K562 (cell line): ENCODE data around the gene MAP7D1. TPM values are rescaled to one million over a fixed set of nuclear protein-coding genes. Genes with fewer than 3 reads are reported as not detected.

ENCODE experiments used
- EHMT2 ChIP-seq: fragments of 450-650 bp; IDR thresholded peaks from 2 replicates; pipeline ENCODE4 v1.6.1; 2018; ENCODE audit warnings: antibody characterized with exemption
- ETV5 ChIP-seq: sonication (generic); formaldehyde crosslinking; IDR thresholded peaks from 2 replicates; pipeline ENCODE4 v1.4.0; 2020; ENCODE audit warnings: low read depth, mild to moderate bottlenecking, missing genetic modification reagents
- GABPA ChIP-seq: fragments of 200-800 bp; sonication (Bioruptor generic); conservative IDR thresholded peaks from 2 replicates; pipeline ENCODE4 v1.6.1; 2016; ENCODE audit warnings: low read depth, missing genetic modification characterization, missing compliant biosample characterization
- HDAC2 ChIP-seq: fragments of 450-650 bp; IDR thresholded peaks from 2 replicates; pipeline ENCODE4 v1.6.1; 2016; ENCODE audit warnings: mild to moderate bottlenecking
- HMG20B ChIP-seq: fragments of 250-450 bp; sonication (Bioruptor Pico); IDR thresholded peaks from 2 replicates; pipeline ENCODE4 v1.5.0; 2021; ENCODE audit warnings: mild to moderate bottlenecking
- HSF4 ChIP-seq: fragments of 250-450 bp; sonication (Bioruptor Pico); IDR thresholded peaks from 2 replicates; pipeline ENCODE4 v2.1.2; 2022; ENCODE audit warnings: mild to moderate bottlenecking, moderate library complexity, borderline replicate concordance
- MAFG ChIP-seq: fragments of 450-650 bp; conservative IDR thresholded peaks from 2 replicates; pipeline ENCODE4 v1.6.1; 2016; ENCODE audit warnings: missing genetic modification characterization, missing compliant biosample characterization
- MED1 ChIP-seq: sonication (generic); formaldehyde crosslinking; IDR thresholded peaks from 2 replicates; pipeline ENCODE4 v1.8.1; 2023; ENCODE audit warnings: missing genetic modification reagents, borderline replicate concordance
- NR3C1 ChIP-seq: sonication (generic); formaldehyde crosslinking; IDR thresholded peaks from 2 replicates; pipeline ENCODE4 v1.8.1; 2022; ENCODE audit warnings: missing genetic modification reagents
- RFX1 ChIP-seq: fragments of 450-650 bp; IDR thresholded peaks from 2 replicates; pipeline ENCODE4 v1.6.1; 2016; ENCODE audit warnings: mild to moderate bottlenecking, moderate library complexity
- SRSF7 ChIP-seq: fragments of 200-400 bp; formaldehyde crosslinking; optimal IDR thresholded peaks from 2 replicates; pipeline ENCODE3; 2017; ENCODE audit warnings: mild to moderate bottlenecking, low read depth, low read length
- ZNF121 ChIP-seq: sonication (generic); formaldehyde crosslinking; conservative IDR thresholded peaks from 2 replicates; pipeline ENCODE4 v1.8.0; 2022; ENCODE audit warnings: missing genetic modification reagents
- ZNF695 ChIP-seq: fragments of 450-650 bp; formaldehyde crosslinking; IDR thresholded peaks from 2 replicates; pipeline ENCODE4 v1.4.0; 2020; ENCODE audit warnings: mild to moderate bottlenecking, moderate library complexity
- ZNF696 ChIP-seq: fragments of 250-450 bp; sonication (Bioruptor Pico); conservative IDR thresholded peaks from 2 replicates; pipeline ENCODE4 v1.4.0; 2020; ENCODE audit warnings: mild to moderate bottlenecking, moderate library complexity
- polyA plus RNA-seq, 8 experiments: library from polyadenylated mRNA; depleted of rRNA in 4 of 8; stranded (reverse) in 5 of 8; unstranded in 3 of 8; fragments of >200 nt; fragmentation: Nextera tagmentation in 2 of 8; fragmentation: Illumina TruSeq in 1 of 8; extraction: Ambion mirVana in 2 of 8; extraction: Trizol in 1 of 8; gene quantifications; 2 replicates each; pipeline versions ENCODE4 v1.2.1 to v1.2.3, GENCODE V29; 2011 to 2014; ENCODE audit warnings: inconsistent platforms in 1 of 8, missing spikeins in 1 of 8
- total RNA-seq, 7 experiments: library from RNA; depleted of rRNA in 6 of 7; stranded (reverse); fragments of >200 nt in 6 of 7; fragmentation: Illumina TruSeq in 2 of 7; extraction: Trizol in 2 of 7; gene quantifications; 2 replicates each; pipeline versions ENCODE4 v1.2.1 to v1.2.3, GENCODE V29; 2011 to 2021; ENCODE audit warnings: low replicate concordance in 1 of 7
- TF ChIP-seq, protein P1 (sequence below): sonication (generic); formaldehyde crosslinking; IDR thresholded peaks from 2 replicates; pipeline ENCODE4 v1.8.1; 2022; ENCODE audit warnings: missing genetic modification reagents
- TF ChIP-seq, protein P2 (sequence below): sonication (generic); formaldehyde crosslinking; IDR thresholded peaks from 2 replicates; pipeline ENCODE4 v1.8.0; 2022; ENCODE audit warnings: mild to moderate bottlenecking, missing genetic modification reagents
- TF ChIP-seq, protein P3 (sequence below): fragments of 200-800 bp; sonication (Bioruptor generic); IDR thresholded peaks from 2 replicates; pipeline ENCODE4 v1.6.1; 2017; ENCODE audit warnings: missing genetic modification characterization, missing compliant biosample characterization
- TF ChIP-seq, protein P4 (sequence below): sonication (generic); formaldehyde crosslinking; IDR thresholded peaks from 2 replicates; pipeline ENCODE4 v1.8.1; 2023; ENCODE audit warnings: mild to moderate bottlenecking, missing genetic modification reagents
- TF ChIP-seq, protein P5 (sequence below), 2 experiments: fragments of 450-650 bp in 1 of 2; sonication (generic) in 1 of 2; formaldehyde crosslinking in 1 of 2; IDR thresholded peaks in 1 of 2; conservative IDR thresholded peaks in 1 of 2; 2 replicates each; pipeline versions ENCODE4 v1.6.1 to v1.8.1; 2016 to 2023; ENCODE audit warnings: mild to moderate bottlenecking in 2 of 2, moderate library complexity in 2 of 2, inconsistent platforms in 1 of 2, missing genetic modification reagents in 1 of 2

MAP7D1 gene
- total and polyA plus RNA-seq, 9 of the 15 experiments (the other 6 are each of a cell fraction or from before 2014, with no cell fraction given): 3.6 to 108 (median 34.5) TPM

DNA sequence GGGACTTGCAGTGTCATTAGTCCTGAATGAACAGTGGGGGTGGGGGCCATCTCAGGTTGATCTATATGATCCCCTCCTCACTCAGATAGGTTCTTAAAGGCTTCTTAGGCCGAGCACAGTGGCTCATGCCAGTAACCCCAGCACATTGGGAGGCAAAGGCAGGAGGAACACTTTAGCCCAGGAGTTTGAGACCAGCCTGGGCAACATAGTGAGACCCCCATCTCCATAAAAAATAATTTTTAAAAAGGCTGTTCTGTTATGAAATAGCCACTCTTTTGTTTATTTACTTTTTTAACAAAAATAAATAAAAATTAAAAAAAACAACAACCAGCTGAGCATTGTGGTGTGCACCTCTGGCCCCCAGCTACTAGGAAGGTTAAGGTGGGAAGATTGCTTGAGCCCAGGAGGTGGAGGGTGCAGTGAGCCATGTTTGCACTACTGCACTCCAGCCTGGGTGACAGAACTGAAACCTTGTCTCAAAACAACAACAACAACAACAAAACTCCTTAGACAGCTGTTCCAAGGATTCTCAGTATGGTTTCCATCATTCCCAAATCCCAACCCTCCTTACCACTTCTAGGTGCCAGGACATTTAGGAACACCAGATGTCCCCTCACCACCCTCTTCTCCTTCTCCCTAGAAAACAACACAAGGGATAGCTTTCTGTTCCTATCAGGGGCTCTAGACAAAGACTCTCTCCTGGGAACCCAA lies 4.7 kb upstream of the MAP7D1 start (continued):
- TF ChIP-seq ZNF121 (CRISPR knock-in tag): peak; percentile 74
- no peak for TF ChIP-seq HMG20B (CRISPR knock-in tag)
- 0 out of 2 replicates have a peak, but pooled peaks have one; percentile 45 for TF ChIP-seq ETV5 (CRISPR knock-in tag)
- TF ChIP-seq ZNF696 (CRISPR knock-in tag): no peak
- TF ChIP-seq, protein P1, sequence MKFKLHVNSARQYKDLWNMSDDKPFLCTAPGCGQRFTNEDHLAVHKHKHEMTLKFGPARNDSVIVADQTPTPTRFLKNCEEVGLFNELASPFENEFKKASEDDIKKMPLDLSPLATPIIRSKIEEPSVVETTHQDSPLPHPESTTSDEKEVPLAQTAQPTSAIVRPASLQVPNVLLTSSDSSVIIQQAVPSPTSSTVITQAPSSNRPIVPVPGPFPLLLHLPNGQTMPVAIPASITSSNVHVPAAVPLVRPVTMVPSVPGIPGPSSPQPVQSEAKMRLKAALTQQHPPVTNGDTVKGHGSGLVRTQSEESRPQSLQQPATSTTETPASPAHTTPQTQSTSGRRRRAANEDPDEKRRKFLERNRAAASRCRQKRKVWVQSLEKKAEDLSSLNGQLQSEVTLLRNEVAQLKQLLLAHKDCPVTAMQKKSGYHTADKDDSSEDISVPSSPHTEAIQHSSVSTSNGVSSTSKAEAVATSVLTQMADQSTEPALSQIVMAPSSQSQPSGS (CRISPR knock-in tag): no peak
- TF ChIP-seq, protein P2, sequence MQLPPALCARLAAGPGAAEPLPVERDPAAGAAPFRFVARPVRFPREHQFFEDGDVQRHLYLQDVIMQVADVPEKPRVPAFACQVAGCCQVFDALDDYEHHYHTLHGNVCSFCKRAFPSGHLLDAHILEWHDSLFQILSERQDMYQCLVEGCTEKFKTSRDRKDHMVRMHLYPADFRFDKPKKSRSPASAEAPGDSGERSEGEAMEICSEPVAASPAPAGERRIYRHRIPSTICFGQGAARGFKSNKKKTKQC (CRISPR knock-in tag): no peak
- TF ChIP-seq RFX1: no peak
- TF ChIP-seq, protein P3, sequence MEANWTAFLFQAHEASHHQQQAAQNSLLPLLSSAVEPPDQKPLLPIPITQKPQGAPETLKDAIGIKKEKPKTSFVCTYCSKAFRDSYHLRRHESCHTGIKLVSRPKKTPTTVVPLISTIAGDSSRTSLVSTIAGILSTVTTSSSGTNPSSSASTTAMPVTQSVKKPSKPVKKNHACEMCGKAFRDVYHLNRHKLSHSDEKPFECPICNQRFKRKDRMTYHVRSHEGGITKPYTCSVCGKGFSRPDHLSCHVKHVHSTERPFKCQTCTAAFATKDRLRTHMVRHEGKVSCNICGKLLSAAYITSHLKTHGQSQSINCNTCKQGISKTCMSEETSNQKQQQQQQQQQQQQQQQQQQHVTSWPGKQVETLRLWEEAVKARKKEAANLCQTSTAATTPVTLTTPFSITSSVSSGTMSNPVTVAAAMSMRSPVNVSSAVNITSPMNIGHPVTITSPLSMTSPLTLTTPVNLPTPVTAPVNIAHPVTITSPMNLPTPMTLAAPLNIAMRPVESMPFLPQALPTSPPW (CRISPR knock-in tag): no peak
- TF ChIP-seq MAFG (tag): 0 out of 2 replicates have a peak, but pooled peaks have one; percentile 3
- no peak for TF ChIP-seq ZNF695
- TF ChIP-seq, protein P4, sequence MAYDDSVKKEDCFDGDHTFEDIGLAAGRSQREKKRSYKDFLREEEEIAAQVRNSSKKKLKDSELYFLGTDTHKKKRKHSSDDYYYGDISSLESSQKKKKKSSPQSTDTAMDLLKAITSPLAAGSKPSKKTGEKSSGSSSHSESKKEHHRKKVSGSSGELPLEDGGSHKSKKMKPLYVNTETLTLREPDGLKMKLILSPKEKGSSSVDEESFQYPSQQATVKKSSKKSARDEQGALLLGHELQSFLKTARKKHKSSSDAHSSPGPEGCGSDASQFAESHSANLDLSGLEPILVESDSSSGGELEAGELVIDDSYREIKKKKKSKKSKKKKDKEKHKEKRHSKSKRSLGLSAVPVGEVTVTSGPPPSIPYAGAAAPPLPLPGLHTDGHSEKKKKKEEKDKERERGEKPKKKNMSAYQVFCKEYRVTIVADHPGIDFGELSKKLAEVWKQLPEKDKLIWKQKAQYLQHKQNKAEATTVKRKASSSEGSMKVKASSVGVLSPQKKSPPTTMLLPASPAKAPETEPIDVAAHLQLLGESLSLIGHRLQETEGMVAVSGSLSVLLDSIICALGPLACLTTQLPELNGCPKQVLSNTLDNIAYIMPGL (CRISPR knock-in tag): no peak
- TF ChIP-seq HDAC2: no peak
- TF ChIP-seq MED1 (CRISPR knock-in tag): no peak
- no peak for TF ChIP-seq EHMT2
- TF ChIP-seq HSF4 (CRISPR knock-in tag): no peak
- TF ChIP-seq NR3C1 (CRISPR knock-in tag): no peak
- TF ChIP-seq, protein P5, sequence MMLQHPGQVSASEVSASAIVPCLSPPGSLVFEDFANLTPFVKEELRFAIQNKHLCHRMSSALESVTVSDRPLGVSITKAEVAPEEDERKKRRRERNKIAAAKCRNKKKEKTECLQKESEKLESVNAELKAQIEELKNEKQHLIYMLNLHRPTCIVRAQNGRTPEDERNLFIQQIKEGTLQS (IDR thresholded peaks at IDR 0.05): no peak
- TF ChIP-seq, protein P5 (CRISPR knock-in tag; conservative IDR thresholded peaks at IDR 0.05): no peak
- TF ChIP-seq SRSF7: no peak
- no peak for TF ChIP-seq GABPA (tag)
